ENCODE measurements around the gene MESD.
"Not testable (repeated sequence)": the region's sequence is repeated elsewhere in the genome, so short reads cannot be mapped to it uniquely, and the experiment has no call there.

MESD gene

GRCh38 chr15:80957556-80957955 lies 32.1 kb downstream of the MESD start:
- no peak for DNase-seq

DNA sequence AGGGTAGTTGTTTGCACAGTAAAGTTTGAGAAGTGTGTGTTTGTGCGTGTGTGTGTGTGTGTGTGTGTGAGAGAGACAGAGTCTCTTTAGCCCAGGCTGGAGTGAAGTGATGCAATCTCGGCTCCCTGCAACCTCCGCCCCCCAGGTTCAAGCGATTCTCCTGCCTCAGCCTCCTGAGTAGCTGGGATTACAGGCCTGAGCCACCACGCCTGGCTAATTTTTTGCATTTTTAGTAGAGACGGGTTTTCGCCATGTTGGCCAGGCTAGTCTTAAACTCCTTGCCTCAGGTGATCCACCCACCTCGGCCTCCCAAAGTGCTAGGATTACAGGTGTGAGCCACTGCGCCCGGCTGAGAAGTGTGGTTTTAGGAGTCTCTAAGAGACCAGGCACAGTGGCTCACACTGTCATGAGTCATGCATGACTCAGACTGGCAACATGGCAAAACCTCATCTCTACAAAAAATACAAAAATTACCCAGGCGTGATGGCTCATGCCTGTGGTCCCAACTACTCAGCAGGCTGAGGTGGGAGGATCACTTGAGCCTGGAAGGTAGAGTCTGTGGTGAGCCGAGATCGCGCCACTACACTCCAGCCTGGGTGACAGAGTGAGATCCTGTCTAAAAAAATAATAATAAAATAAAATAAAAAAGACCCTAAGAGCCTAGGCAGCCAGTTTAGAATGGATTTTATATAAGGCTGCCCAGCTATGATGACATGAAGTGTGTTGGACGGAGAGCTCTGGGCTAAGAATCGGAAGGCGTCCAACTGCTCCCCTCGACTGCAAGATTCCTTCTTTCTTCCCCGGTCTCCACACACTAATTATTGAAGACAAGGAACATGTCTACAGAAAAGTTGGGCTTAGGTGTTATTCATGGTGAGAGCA lies 33.8 kb downstream of the MESD start:
- not testable (repeated sequence) for DNase-seq

DNA sequence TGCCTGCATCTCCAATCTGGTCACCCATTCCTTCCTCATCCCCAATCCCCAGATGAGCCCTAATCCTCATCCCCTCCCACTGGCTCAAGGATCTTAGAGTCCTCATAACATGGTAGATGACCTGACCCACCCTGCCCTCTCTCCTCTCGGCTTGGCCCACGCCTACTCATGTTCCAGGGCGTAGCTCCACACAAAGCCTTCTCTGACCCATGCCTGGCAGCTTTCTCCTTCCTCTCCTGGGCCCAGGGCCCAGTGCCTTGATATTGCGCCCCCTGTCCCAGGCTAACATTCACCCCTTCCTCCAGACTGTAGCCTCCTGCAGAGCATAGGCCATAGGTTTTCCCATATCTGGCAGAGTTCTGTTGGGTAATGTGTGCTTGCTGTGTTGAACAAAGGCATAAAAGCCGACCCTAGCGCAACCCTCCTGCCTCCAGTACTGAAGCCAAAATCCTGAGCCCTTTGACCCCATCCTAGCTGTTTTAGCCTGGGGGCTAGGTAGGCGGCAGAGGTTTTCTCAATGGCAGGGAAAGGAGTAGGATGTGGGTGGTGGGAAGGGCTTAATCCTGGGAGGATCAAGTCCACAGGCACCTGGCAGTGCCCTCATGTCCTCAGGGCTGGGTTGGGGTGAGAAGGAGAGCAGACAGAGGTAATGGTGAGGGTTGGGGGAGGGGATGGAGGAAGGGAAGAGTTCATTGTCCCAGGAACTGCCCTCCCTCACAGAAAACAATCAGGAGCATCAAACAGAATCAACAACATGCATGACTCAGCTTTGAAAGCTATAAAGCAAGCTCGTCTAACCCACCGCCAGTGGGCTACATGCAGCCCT lies 35.5 kb downstream of the MESD start:
- DNase-seq, result no peak

- no peak for DNase-seq
Measured at GRCh38 chr15:80953001-80953952, 36.3 kb downstream of the MESD start.

GRCh38 chr15:80951941-80952340 lies 37.7 kb downstream of the MESD start:
- DNase-seq, result no peak

GRCh38 chr15:80950291-80951078 lies 39.1 kb downstream of the MESD start:
- no peak for DNase-seq

DNA sequence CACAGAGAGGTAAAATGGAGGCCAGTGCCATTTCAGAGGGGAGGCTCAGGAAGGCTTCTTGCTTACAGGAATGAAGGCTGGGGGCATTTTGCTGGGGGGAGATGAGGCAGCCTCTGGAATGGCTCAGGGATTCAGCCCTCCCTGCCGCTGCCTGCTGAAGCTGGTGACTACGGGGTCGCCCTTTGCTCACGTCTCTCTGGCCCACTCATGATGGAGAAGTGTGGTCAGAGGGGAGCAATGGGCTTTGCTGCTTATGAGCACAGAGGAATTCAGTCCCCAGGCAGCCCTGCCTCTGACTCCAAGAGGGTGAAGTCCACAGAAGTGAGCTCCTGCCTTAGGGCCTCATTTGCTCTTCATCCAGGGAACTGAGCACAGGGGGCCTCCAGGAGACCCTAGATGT lies 39.9 kb downstream of the MESD start:
- no peak for DNase-seq

GRCh38 chr15:80948651-80949292 lies 40.8 kb downstream of the MESD start:
- DNase-seq, result no peak

DNA sequence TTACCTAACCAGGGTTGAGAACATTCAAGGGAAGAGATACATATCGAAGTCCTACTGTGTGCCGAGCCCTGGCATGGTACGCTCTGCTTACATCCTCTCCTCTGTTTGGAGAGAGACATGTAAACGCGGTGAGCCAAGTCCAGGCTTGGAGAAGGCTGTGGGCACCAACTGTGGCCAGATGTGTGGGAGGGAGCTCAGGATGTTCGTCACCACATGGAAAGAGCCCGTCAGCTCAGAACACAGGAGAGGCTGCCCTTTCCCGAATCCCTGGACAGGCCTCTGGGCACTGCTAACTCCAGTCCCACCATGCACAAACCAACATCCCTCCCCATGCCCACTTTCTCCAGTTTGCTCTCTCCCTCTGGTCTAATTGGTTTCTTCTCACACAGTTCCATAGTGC lies 43.0 kb downstream of the MESD start:
- DNase-seq, result no peak

DNA sequence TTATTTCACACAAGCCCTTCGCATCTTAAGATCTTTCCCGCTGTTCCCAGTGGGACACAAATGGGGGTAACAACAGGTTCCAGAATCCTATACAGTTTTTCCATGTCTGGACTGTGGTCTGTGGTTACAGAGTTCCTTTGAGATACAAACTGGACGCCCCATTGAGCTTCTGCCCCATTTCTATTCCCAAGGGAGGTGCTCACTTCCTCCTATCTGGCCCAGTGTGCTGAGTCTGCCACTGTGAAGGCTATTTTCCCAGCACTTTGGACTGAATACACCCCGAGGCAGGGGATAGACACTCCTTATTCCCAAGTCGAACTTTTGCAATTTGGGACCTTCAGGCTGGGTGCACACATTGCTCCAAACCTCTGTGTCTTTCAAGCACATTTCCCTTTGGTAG lies 44.0 kb downstream of the MESD start:
- no peak for DNase-seq

- DNase-seq, result no peak
Measured at GRCh38 chr15:80944818-80945217, 44.8 kb downstream of the MESD start.

DNA sequence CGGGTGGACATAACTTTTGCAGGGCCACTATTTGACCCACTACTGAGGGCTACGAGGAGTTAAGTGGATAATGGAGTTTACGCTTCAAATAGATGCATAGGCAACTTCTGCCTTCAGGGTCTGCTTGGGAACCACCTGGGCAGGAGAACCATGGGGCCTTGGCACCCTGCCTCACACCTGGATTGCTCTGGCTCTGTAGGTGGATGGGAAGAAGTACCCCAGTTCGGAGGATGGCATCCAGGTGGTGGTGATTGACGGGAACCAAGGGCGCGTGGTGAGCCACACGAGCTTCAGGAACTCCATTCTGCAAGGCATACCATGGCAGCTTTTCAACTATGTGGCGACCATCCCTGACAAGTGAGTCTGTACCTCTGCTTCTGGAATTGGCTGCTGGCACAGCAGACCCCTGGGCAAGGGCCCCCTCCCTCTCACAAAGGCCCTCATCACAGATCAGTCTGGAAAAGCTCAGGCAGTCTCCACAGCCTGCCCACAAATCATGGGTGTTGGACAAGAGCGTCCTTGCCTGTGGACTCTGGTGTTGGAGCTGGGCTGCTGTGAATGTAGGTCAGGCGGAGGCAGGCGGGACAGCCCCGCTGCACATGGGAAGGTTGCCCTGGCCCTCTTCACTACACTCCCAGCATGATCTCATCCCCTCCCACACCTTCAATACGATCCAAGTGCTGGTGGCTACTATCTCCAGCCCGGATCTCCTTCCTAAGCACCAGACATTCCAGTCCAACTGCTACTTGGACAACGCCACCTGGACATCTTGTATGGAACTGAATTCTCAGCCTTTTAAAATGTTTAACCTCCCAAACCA lies 46.7 kb downstream of the MESD start:
- no peak for DNase-seq

- DNase-seq, result no peak
Measured at GRCh38 chr15:80942266-80942665, 47.4 kb downstream of the MESD start.

DNA sequence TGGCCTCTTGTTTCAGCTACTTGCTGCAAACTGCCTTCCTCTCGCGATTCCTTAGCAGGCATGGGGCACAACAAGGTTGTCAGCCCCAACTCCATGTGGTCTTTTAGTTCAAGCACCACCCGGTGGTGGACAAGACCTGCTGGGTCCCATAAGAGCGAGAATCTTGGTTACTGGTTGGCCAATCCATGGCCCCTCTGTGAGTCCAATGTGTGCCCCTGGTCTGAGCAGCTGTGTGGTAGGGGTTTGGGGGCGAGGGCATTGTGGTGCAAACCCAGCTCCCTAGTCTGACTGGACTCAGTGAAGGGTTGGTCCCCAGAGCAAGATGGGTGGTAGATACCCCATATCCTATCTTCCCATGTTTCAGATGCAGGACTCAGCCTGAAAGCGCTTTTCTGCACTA lies 48.8 kb downstream of the MESD start:
- no peak for DNase-seq

- no peak for DNase-seq
Measured at GRCh38 chr15:80940331-80940730, 49.3 kb downstream of the MESD start.

DNA sequence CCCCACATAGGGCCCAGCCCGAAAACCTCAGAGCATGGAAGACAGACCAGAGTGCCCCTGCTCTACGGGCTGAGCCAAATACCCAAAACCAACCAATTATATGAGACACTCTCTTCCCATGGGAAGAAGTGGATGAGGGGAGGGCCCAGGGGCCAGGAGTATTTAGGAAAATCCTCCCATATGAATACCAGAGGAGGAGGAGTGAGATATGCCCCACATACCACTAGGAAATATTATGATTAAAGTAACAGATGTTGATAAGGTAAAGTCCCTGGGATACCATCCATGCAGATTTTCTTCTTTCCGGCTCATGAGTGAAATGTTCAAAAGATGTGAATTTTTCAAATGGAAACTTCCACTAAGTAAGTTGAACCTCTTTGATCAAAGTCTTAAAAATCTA lies 50.4 kb downstream of the MESD start:
- no peak for DNase-seq

DNA sequence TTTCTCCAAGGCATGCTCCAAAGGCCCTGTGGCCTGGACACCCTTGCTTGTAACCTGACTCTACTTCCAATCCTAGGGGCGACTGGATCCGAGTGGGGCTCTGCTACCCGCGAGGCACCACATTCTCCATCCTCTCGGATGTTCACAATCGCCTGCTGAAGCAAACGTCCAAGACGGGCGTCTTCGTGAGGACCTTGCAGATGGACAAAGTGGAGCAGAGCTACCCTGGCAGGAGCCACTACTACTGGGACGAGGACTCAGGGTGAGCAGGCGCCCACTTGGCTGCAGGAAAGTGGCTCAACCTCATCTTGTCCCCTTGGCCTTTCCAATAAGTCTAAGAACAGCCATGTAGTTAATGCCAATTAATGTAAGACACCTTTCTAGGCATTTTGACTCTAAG lies 51.9 kb downstream of the MESD start:
- no peak for DNase-seq

DNA sequence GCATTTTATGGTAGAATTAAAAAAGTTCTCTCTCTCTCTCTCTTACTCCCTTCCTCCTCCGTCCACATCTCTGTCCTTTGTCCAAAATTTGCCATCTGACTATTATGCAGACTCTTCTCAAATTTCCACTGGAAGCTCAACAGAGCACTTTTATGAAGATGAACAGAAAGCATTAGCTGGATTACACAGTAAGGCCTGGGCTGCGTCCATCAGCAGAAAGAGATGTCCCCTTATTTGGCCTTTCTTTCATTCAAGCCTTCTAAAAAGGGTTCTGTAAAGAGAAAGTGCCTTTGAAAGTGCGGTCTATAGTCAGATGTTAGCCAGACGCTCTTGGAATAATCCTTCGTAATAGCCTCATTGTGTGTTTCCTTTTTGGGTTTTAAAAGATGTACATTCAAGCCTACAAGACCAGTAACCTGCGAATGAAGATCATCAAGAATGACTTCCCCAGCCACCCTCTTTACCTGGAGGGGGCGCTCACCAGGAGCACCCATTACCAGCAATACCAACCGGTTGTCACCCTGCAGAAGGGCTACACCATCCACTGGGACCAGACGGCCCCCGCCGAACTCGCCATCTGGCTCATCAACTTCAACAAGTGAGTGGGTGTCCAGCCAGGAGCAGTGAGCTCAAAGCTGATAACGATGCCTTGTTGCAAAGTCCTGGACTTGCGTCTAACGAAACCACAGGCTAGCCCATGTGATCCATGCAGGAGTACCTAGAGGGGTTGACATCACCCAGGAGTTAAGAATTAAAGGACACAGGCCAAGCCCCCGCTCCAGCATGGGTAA lies 53.1 kb downstream of the MESD start:
- DNase-seq, result no peak

GRCh38 chr15:80934761-80935221 lies 54.8 kb downstream of the MESD start:
- DNase-seq, result no peak

DNA sequence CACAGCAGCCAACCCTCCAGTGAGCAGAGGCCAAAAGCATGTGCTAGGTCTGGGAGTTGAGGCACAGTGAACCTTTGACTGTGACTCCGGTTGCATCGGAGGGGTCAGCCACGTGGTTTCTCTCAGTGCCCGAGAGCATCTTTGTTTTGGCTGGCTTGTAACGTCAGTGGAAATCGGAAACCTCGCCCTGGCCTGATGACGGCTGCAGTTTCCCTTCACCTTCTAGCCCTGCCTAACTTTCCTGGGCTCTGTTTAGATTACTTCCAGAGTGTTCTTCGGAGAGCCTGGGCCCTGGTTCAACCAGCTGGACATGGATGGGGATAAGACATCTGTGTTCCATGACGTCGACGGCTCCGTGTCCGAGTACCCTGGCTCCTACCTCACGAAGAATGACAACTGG lies 56.6 kb downstream of the MESD start:
- no peak for DNase-seq
